HG02852 (cell line): ENCODE results near the gene BORCS8.
"Not testable (repeated sequence)": the region's sequence is repeated elsewhere in the genome, so short reads cannot be mapped to it uniquely, and the experiment has no call there.

Experiments used
- ATAC-seq: cut with Tn5 transposase; IDR thresholded peaks from one replicate; pipeline ENCODE4 v1.9.1; 2021; ENCODE audit warnings: mild to moderate bottlenecking, moderate library complexity; ENCODE audit not compliant: unreplicated experiment

Gene BORCS8

GRCh38 chr19:19154768-19155494 lies 37.0 kb downstream of the BORCS8 start:
- ATAC-seq: no peak

- no peak for ATAC-seq
These were observed 39.1 kb downstream of the BORCS8 start for GRCh38 chr19:19152668-19153384.

- no peak for ATAC-seq
These were observed 40.5 kb downstream of the BORCS8 start for GRCh38 chr19:19151418-19151817.

- ATAC-seq: no peak
These were observed 42.5 kb downstream of the BORCS8 start for GRCh38 chr19:19149435-19149834.

- not testable (repeated sequence) for ATAC-seq
These were observed 43.4 kb downstream of the BORCS8 start for GRCh38 chr19:19148504-19148903.

- no peak for ATAC-seq
These were observed 44.6 kb downstream of the BORCS8 start for GRCh38 chr19:19147344-19147743.

- no peak for ATAC-seq
These were observed 45.1 kb downstream of the BORCS8 start for GRCh38 chr19:19146865-19147264.

- no peak for ATAC-seq
These were observed 46.0 kb downstream of the BORCS8 start for GRCh38 chr19:19145684-19146608.

GRCh38 chr19:19145281-19145680 lies 46.7 kb downstream of the BORCS8 start:
- no peak for ATAC-seq

- ATAC-seq: no peak
These were observed 49.6 kb downstream of the BORCS8 start for GRCh38 chr19:19142347-19142746.

- ATAC-seq: no peak
These were observed 51.5 kb downstream of the BORCS8 start for GRCh38 chr19:19140476-19140875.

- ATAC-seq: no peak
These were observed 52.1 kb downstream of the BORCS8 start for GRCh38 chr19:19139876-19140229.

- peak; percentile 97 for ATAC-seq
These were observed 53.6 kb downstream of the BORCS8 start, which contains the start of gene TMEM161A for GRCh38 chr19:19138109-19138981. Gene TMEM161A (minus strand): TSS chr19:19138478. CDS start chr19:19138428, 50 bp downstream.

GRCh38 chr19:19137556-19138108 lies 54.3 kb downstream of the BORCS8 start:
- ATAC-seq: no peak

- not testable (repeated sequence) for ATAC-seq
These were observed 56.2 kb downstream of the BORCS8 start for GRCh38 chr19:19135713-19136112.

- no peak for ATAC-seq
These were observed 57.2 kb downstream of the BORCS8 start for GRCh38 chr19:19134687-19135158.

- ATAC-seq: no peak
These were observed 58.0 kb downstream of the BORCS8 start for GRCh38 chr19:19133985-19134384.

GRCh38 chr19:19132912-19133311 lies 59.0 kb downstream of the BORCS8 start:
- ATAC-seq: no peak

- ATAC-seq: no peak
These were observed 60.0 kb downstream of the BORCS8 start for GRCh38 chr19:19131989-19132388.
